Measurements from ENCODE around the gene TMEM150A.
"Not testable (repeated sequence)": the region's sequence is repeated elsewhere in the genome, so short reads cannot be mapped to it uniquely, and the experiment has no call there.

The TMEM150A gene

GRCh38 chr2:85592299-85592698 is 10.2 kb downstream of the TMEM150A start:
- not testable (repeated sequence) for DNase-seq

DNA sequence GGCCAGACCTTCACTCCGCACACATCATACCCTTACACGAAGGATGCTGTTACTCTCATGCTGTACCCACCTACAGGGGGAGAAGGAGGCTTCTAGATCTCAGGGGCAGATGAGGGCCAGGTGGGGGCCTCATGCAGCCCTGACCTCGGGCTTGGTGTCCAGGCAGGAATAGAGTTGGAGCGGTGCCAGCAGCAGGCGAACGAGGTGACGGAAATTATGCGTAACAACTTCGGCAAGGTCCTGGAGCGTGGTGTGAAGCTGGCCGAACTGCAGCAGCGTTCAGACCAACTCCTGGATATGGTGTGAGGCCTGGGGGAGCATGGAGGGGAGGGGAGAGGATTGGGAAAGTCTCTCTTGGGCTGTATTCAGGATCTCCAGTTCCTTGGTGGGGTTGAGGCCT is 10.9 kb downstream of the TMEM150A start:
- DNase-seq, result no peak

DNA sequence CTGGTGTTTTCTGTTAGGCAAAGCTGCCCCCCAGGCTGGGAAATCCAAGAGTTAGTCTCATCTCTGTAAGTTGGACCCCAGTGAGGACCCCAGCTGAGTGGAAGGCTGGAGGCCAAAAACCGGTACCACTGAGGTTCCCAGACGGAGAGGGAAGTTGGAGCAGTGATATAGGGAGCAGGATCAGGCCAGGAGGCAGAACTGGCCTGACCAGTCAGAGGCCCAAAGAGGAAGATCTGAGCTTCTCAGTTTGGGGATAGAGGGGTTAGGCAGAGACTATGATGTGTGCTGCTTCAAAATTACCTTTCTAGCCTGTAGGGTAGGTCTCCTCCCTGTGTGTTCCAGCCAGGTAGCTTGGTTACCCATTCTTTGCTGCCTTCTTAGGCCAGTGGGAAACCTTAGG is 11.5 kb downstream of the TMEM150A start:
- DNase-seq, result no peak

GRCh38 chr2:85589982-85590791 is 12.3 kb downstream of the TMEM150A start:
- no peak for DNase-seq

DNA sequence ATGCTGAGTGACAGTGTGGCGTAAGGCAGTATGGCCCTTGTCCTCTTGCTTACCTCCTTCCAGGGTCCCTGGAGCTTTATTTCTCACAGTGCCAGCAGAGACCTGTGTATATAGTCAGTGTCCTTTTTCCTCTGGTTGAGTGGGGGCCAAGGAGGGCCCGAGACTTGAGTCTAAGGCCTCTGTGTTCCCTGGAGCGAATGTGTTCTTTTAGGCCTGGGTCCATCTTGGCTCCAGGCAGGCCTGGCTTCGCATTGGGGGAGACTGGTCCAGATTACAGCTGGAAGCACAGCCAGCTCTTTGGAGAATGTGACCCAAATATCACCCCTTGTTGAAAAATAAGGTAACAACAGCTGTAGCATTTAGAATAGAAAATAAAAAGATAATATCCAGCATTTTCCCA is 13.3 kb downstream of the TMEM150A start:
- DNase-seq, result no peak

DNA sequence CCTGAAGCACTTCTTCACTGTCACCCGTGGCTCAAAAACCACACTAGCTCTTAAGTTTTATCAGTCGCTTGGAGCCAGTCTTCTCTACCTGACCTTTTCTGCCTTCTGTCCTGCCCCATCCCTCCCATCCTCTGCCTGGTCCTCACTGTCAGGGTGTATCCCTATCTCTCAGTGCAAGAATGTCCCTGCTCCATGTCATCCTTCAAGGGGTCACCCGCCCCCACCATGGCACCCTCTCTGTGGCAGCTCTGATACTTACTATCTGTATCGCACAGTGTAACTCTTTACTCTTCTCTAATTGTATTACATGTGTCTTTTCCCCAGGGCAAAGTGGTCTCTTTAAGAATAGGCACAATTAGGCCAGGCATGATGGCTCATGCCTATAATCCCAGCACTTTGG is 13.9 kb downstream of the TMEM150A start:
- no peak for DNase-seq

DNA sequence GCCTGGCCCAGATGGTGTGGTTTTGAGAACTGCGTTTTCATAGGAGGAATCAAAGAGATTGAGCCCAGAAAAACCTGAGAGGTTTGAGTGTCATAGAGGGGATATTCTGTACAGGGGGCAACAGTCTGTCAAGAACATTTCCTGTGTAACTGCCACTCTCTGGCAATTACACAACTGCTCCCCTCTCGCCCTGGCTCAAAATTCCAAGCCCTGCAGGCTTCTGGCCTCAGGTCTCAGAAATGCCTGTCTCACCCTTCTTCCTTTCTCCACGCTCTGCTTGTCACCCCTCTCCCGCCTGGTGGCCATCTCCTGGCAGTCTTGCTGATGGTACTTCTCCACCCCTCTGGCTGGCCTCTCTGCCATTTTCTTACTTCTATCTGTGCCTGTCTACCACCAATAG is 14.3 kb downstream of the TMEM150A start:
- DNase-seq, result no peak

DNA sequence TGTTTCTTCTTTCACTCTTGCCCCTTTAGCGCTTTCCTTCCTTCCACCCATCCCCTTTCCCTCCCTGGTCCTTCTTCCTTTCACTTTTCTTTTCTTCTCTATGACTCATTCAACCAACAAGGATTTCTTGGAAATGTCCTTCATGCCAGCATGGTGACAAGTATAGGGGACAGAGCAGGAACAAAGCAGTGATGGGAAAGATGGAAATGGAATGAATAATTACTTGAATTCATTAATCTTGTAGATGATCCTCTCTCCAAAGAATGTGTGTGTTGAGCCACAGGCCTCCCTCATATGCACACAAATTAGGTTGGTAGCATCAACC is 16.8 kb downstream of the TMEM150A start:
- no peak for DNase-seq

- no peak for DNase-seq
These were observed 17.4 kb downstream of the TMEM150A start for GRCh38 chr2:85584857-85585780.

- DNase-seq, result no peak
These were observed 18.1 kb downstream of the TMEM150A start, which contains the start of gene VAMP5 for GRCh38 chr2:85584354-85584856. TSS of gene VAMP5 (plus strand) at chr2:85584431. CDS start at chr2:85584491, 60 bp downstream.

- DNase-seq, result no peak
These were observed 18.7 kb downstream of the TMEM150A start for GRCh38 chr2:85583667-85584353.

DNA sequence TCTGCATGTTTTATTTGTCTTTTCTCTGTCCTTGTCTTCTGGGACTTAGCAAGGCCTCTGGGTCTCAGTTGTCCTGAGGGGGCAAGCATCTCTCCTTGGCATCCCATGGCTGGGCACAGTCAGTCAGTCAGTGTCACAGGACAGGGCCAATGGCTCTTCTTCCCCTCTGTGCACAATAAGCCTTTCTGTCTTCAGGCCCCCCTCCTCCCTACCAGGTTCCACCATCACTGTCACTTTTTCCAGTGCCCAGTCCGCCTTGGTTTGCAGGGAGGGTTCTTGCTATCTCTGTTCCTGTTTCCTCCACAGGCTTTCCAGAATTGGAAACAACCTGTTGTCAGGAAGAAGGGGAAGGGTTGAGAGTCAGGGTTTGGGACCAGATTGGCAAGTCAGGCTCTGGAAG is 20.0 kb downstream of the TMEM150A start:
- no peak for DNase-seq

DNA sequence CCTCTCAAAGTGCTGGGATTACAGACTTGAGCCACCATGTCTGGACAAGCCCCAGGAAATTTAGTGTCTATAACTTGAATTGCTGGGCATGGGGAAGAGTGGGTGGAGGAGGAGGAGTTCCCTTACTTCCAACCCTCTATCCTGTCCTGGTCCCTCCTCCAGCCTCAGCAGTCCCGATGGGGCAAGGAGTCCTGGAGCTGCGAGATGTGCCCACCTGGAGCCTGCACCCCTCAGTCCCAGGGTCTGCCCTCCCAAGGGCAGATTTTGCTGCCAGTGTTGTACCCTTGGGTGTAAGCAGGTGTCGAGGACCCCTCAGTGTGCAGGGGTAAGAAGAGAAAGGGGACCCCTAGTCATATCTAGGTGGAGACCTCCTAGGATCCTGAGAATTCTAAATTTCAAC is 22.3 kb downstream of the TMEM150A start:
- DNase-seq, result no peak

DNA sequence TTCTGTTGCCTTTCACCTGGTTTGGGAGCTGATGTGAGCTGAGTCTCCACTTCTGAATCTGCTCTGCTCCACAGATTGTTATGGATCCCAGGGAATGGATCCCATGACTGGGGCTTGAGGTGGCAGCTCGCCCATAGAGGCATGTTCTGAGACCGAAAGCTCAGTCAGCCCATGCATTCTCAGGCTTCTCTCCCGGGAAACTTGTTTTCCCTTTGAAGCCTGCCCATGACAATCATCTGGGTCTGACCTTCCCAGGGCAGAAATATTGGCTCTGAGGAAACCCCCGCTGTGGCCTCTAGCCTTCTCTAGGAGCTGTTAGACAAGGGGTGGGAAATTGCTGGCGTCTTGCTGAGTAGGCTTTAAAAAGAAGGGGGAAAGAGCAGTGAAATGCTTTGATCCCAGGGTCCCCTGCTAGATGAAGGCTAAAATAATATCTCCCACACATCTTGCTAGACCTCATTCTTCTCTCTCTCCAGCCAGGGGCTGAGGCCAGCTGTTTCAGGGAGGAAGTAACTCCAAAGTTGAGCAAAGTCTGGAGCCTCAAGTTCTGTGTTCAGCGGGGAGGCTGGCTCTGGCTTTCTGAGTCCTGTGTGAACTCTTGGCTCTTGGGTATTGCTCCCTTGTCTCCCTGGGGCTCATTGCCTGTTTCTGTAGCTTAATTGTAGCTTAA is 23.1 kb downstream of the TMEM150A start:
- no peak for DNase-seq

- DNase-seq, result no peak
These were observed 24.0 kb downstream of the TMEM150A start for GRCh38 chr2:85578243-85579180.

GRCh38 chr2:85577386-85578242 is 24.9 kb downstream of the TMEM150A start, which contains the start of gene VAMP8:
TSS of gene VAMP8 (plus strand) at chr2:85577586. CDS start at chr2:85577647, 61 bp downstream.
- DNase-seq, result no peak

DNA sequence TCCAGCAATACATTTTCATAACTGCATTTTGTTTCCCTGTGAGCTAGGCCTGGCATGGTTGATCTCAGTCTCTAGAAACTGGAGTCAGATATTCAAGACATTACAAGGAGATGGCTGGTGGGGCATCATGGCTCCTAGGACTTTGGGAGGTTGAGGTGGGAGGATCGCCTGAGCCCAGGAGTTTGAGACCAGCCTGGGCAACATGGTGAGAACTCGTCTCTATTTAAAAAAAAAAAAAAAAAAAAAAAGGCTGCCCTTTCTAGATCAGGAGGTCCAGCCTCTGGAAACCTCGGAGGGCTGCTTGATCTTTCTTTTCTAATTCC is 25.5 kb downstream of the TMEM150A start:
- no peak for DNase-seq

GRCh38 chr2:85575739-85576138 is 26.8 kb downstream of the TMEM150A start:
- DNase-seq, result no peak

DNA sequence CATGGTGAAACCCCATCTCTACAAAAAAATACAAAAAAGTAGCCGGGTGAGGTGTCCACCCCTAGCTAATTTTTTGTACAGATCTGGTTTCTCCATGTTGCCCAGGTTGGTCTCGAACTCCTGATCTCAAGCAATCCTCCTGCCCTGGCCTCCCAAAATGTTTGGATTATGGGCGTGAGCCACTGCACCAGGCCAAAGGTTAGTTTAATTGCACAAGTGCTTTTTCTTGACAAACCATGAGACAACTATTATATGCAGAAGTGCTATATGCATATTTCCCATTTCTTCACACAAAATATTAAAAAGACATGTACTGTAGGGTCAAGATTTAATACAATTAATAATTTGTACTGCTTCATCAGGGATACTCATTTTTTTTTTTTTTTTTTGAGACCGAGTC is 36.2 kb downstream of the TMEM150A start:
- no peak for DNase-seq

DNA sequence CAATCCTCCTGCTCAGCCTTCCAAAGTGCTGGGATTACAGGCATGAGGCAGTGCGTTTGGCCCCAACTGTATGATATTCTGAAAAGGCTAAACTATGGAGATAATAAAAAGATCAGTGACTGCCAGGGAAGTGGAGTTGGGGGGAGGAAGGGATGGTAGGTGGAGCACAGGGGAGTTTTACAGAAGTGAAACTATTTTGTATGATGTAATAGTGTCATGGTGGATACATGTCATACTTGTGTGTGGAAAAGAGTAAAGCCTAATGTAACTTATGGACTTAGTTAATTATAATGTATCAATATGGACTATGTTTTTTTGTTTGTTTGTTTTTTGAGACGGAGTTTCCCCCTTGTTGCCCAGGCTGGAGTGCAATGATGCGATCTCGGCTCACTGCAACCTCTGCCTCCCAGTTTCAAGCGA is 38.3 kb downstream of the TMEM150A start:
- DNase-seq, result no peak

All from NCI-H1417 treated with DMSO at 0.1 percent for 48 hours (cell line).